ENCODE measurements around the gene ADCY3. TPM values are rescaled to one million over a fixed set of nuclear protein-coding genes. Genes with fewer than 3 reads are reported as not detected.

ADCY3 gene
- total and polyA plus RNA-seq, 2 of the 13 experiments (the other 11 are each of a cell fraction or from before 2014, with no cell fraction given) = 0.11 to 0.61 TPM

DNA sequence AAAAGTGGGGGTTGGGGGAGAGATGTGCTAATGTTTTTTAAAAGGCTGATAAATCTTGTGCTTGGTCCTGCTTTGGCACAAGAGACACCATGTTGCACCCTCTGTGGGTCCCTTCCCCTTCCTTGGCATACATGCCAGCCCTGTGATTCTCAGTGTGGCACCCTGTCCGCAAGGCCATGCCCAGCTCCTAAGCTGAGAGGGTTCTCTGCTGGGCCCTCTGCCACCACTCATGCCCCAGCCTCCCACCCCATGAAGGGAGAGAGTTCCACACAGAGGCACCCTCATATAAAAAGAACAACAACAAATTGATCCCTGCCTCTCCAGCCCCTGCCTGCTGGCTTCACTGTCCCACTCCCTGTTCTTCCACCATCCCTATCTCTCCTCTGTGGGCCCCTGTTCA lies 2.5 kb upstream of the ADCY3 start (continued):
- TF ChIP-seq, protein P1, sequence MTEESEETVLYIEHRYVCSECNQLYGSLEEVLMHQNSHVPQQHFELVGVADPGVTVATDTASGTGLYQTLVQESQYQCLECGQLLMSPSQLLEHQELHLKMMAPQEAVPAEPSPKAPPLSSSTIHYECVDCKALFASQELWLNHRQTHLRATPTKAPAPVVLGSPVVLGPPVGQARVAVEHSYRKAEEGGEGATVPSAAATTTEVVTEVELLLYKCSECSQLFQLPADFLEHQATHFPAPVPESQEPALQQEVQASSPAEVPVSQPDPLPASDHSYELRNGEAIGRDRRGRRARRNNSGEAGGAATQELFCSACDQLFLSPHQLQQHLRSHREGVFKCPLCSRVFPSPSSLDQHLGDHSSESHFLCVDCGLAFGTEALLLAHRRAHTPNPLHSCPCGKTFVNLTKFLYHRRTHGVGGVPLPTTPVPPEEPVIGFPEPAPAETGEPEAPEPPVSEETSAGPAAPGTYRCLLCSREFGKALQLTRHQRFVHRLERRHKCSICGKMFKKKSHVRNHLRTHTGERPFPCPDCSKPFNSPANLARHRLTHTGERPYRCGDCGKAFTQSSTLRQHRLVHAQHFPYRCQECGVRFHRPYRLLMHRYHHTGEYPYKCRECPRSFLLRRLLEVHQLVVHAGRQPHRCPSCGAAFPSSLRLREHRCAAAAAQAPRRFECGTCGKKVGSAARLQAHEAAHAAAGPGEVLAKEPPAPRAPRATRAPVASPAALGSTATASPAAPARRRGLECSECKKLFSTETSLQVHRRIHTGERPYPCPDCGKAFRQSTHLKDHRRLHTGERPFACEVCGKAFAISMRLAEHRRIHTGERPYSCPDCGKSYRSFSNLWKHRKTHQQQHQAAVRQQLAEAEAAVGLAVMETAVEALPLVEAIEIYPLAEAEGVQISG (CRISPR knock-in tag; IDR thresholded peaks at IDR 0.05) = no peak
- TF ChIP-seq NR2C2 (CRISPR knock-in tag; IDR thresholded peaks at IDR 0.05; ENCODE audit: borderline replicate concordance) = no peak
- TF ChIP-seq, protein P2, sequence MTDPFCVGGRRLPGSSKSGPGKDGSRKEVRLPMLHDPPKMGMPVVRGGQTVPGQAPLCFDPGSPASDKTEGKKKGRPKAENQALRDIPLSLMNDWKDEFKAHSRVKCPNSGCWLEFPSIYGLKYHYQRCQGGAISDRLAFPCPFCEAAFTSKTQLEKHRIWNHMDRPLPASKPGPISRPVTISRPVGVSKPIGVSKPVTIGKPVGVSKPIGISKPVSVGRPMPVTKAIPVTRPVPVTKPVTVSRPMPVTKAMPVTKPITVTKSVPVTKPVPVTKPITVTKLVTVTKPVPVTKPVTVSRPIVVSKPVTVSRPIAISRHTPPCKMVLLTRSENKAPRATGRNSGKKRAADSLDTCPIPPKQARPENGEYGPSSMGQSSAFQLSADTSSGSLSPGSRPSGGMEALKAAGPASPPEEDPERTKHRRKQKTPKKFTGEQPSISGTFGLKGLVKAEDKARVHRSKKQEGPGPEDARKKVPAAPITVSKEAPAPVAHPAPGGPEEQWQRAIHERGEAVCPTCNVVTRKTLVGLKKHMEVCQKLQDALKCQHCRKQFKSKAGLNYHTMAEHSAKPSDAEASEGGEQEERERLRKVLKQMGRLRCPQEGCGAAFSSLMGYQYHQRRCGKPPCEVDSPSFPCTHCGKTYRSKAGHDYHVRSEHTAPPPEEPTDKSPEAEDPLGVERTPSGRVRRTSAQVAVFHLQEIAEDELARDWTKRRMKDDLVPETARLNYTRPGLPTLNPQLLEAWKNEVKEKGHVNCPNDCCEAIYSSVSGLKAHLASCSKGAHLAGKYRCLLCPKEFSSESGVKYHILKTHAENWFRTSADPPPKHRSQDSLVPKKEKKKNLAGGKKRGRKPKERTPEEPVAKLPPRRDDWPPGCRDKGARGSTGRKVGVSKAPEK (CRISPR knock-in tag; IDR thresholded peaks at IDR 0.05; ENCODE audit: borderline replicate concordance) = no peak
- TF ChIP-seq DR1 (CRISPR knock-in tag; IDR thresholded peaks at IDR 0.05) = no peak
- TF ChIP-seq, protein P3, sequence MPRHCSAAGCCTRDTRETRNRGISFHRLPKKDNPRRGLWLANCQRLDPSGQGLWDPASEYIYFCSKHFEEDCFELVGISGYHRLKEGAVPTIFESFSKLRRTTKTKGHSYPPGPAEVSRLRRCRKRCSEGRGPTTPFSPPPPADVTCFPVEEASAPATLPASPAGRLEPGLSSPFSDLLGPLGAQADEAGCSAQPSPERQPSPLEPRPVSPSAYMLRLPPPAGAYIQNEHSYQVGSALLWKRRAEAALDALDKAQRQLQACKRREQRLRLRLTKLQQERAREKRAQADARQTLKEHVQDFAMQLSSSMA (CRISPR knock-in tag; IDR thresholded peaks at IDR 0.05) = no peak

Data from HepG2 (cell line).